K562 (cell line): ENCODE data around the gene LAPTM4A.

Experiments used
- BACH1 ChIP-seq: fragments of 200-800 bp; sonication (Bioruptor generic); IDR thresholded peaks from 2 replicates; pipeline ENCODE4 v1.6.1; 2016; ENCODE audit warnings: missing genetic modification characterization, missing compliant biosample characterization
- CEBPB ChIP-seq: fragments of 450-650 bp; IDR thresholded peaks from 2 replicates; pipeline ENCODE4 v1.6.1; 2016; ENCODE audit warnings: missing genetic modification characterization, missing compliant biosample characterization
- CEBPZ ChIP-seq: fragments of 150-350 bp; IDR thresholded peaks from 2 replicates; pipeline ENCODE4 v1.6.1; 2014; ENCODE audit warnings: low read depth, mild to moderate bottlenecking, low read length, borderline replicate concordance
- CTCF ChIP-seq, 3 experiments: IDR thresholded peaks in 2 of 3; conservative IDR thresholded peaks in 1 of 3; 2 replicates each; pipeline ENCODE4 v1.5.1; 2011 to 2012; ENCODE audit warnings: low read length in 3 of 3, mild to moderate bottlenecking in 3 of 3, control low read depth in 2 of 3, improper control_type of control experiment in 1 of 3, inconsistent platforms in 1 of 3, low read depth in 1 of 3, mixed read lengths in 1 of 3, moderate library complexity in 1 of 3; ENCODE audit not compliant: insufficient read depth in 2 of 3
- HNRNPUL1 ChIP-seq: fragments of 200-400 bp; formaldehyde crosslinking; IDR thresholded peaks from 2 replicates; pipeline ENCODE4 v1.6.1; 2017; ENCODE audit warnings: low read length
- RREB1 ChIP-seq: fragments of 250-450 bp; sonication (Bioruptor Pico); IDR thresholded peaks from 2 replicates; pipeline ENCODE4 v1.4.0; 2020
- SREBF2 ChIP-seq: sonication (generic); formaldehyde crosslinking; IDR thresholded peaks from 2 replicates; pipeline ENCODE4 v1.4.0; 2020; ENCODE audit warnings: mild to moderate bottlenecking, missing genetic modification reagents
- TRIM28 ChIP-seq: fragments of 450-650 bp; IDR thresholded peaks from 2 replicates; pipeline ENCODE4 v1.6.1; 2017
- ZNF232 ChIP-seq: sonication (generic); formaldehyde crosslinking; IDR thresholded peaks from 2 replicates; pipeline ENCODE4 v1.8.0; 2022; ENCODE audit warnings: mild to moderate bottlenecking, missing genetic modification reagents

GRCh38 chr2:19989342-19989666 is 62.1 kb downstream of the LAPTM4A start:
- TF ChIP-seq TRIM28 (no peak), CEBPZ (no peak), CTCF (IDR thresholded peaks at IDR 0.05 in 2 of 3, conservative IDR thresholded peaks at IDR 0.05 in 1 of 3; ENCODE audit: insufficient read depth in 2 of 3, low read depth in 1 of 3, low read length in 3 of 3) (no peak), ZNF232 (CRISPR knock-in tag) (no peak), HNRNPUL1 (no peak), BACH1 (tag) (no peak), SREBF2 (CRISPR knock-in tag) (no peak), CEBPB (no peak), RREB1 (CRISPR knock-in tag) (no peak)
